ES-I3 (cell line): ENCODE measurements around the gene DRC3.

Source experiments
- H3K36me3 ChIP-seq: 2 replicates; pipeline ENCODE4 v1.6.1; 2013; ENCODE audit warnings: mild to moderate bottlenecking, low read length, control low read depth, moderate library complexity; ENCODE audit not compliant: insufficient read depth
- H3K4me1 ChIP-seq: 2 replicates; pipeline ENCODE4 v1.6.1; 2013; ENCODE audit warnings: mild to moderate bottlenecking, control low read depth, low read length; ENCODE audit not compliant: insufficient read depth
- H3K9ac ChIP-seq: 2 replicates; pipeline ENCODE4 v1.6.1; 2013; ENCODE audit warnings: low read depth, mild to moderate bottlenecking, low read length, moderate library complexity
- H3K9me3 ChIP-seq: 2 replicates; pipeline ENCODE4 v1.6.1; 2013; ENCODE audit warnings: mild to moderate bottlenecking, low read length, moderate library complexity; ENCODE audit not compliant: control insufficient read depth, insufficient read depth

DRC3 gene

GRCh38 chr17:18004345-18004744 is 31.7 kb downstream of the DRC3 start:
- no peaks in the 10 kb centered on the region for H3K36me3 ChIP-seq
- no peaks in the 10 kb centered on the region for H3K9me3 ChIP-seq
- H3K4me1 ChIP-seq: no peaks in the 10 kb centered on the region
- H3K9ac ChIP-seq: no peak overlapping the region

GRCh38 chr17:18004884-18005305 is 32.2 kb downstream of the DRC3 start:
- no peaks in the 10 kb centered on the region for H3K4me1 ChIP-seq
- H3K36me3 ChIP-seq: no peaks in the 10 kb centered on the region
- H3K9me3 ChIP-seq: no peaks in the 10 kb centered on the region
- no peak overlapping the region for H3K9ac ChIP-seq

- Histone ChIP-seq H3K9me3 (no peaks in the 10 kb centered on the region), H3K4me1 (no peaks in the 10 kb centered on the region), H3K9ac (no peak overlapping the region), H3K36me3 (no peaks in the 10 kb centered on the region)
These were observed 32.8 kb downstream of the DRC3 start for GRCh38 chr17:18005496-18005895.

DNA sequence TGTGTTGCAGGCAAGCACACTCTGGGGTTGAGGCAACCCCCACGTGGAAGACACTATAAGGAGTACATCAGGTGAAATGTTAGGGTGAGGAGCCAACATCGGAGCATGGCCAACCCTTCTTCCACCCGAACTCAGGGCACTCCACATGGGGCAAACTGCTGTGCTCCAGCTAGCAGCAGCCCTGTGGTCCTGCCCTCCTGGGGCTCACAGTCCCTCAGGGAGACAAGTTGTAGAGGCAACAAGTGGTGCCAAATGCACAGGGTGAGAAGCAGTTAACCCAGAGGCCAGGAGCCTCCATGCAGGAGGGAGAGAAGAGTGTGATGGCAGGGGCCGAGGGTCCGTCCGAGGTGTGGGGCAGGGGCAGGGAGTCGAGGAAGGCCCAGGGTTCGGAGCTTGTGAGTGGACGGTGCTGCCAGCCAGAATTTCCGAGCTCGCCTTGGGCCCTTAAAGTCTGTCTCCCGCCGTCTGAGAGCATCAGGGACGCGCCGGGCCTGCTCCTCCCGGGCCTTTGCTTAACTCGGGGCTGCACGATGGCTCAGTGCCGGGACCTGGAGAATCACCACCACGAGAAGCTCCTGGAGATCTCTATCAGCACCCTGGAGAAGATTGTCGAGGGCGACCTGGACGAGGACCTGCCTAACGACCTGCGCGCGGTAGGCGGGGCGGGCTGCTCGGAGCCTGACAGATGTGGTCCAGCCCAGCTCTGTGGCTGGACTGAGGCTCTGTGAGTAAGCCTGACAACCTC is 34.0 kb downstream of the DRC3 start:
- H3K9me3 ChIP-seq: no peaks in the 10 kb centered on the region
- no peak overlapping the region for H3K9ac ChIP-seq
- no peaks in the 10 kb centered on the region for H3K36me3 ChIP-seq
- no peaks in the 10 kb centered on the region for H3K4me1 ChIP-seq

GRCh38 chr17:18008496-18009268 is 36.0 kb downstream of the DRC3 start:
- H3K36me3 ChIP-seq: no peaks in the 10 kb centered on the region
- no peaks in the 10 kb centered on the region for H3K9me3 ChIP-seq
- H3K9ac ChIP-seq: no peak overlapping the region
- no peaks in the 10 kb centered on the region for H3K4me1 ChIP-seq

GRCh38 chr17:18009609-18010420 is 37.2 kb downstream of the DRC3 start:
- no peaks in the 10 kb centered on the region for H3K36me3 ChIP-seq
- no peaks in the 10 kb centered on the region for H3K9me3 ChIP-seq
- H3K4me1 ChIP-seq: no peaks in the 10 kb centered on the region

DNA sequence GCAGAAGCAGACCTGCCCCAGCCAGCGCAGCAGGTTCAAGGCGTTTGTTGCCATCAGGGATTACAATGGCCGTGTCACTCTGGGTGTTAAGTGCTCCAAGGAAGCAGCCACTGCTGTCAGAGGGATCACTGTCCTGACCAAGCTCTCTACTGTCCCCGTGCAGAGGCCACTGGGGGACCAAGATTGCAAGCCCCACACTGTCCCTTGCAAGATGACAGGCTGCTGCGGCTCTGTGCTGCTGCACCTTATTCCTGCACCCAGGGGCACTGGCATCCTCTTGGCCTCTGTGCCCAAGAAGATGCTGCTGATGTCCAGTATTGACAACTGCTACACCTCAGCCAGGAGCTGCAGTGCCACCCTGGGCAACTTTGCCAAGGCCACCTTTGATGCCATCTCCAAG is 38.6 kb downstream of the DRC3 start:
- Histone ChIP-seq H3K9me3 (no peaks in the 10 kb centered on the region), H3K9ac (no peak overlapping the region), H3K36me3 (no peaks in the 10 kb centered on the region; the same call in 1 of the 2 replicates), H3K4me1 (no peaks in the 10 kb centered on the region)

More at GRCh38 chr17:18009609-18010420, 37.2 kb downstream of the DRC3 start:
- H3K9ac ChIP-seq: no peak overlapping the region

DNA sequence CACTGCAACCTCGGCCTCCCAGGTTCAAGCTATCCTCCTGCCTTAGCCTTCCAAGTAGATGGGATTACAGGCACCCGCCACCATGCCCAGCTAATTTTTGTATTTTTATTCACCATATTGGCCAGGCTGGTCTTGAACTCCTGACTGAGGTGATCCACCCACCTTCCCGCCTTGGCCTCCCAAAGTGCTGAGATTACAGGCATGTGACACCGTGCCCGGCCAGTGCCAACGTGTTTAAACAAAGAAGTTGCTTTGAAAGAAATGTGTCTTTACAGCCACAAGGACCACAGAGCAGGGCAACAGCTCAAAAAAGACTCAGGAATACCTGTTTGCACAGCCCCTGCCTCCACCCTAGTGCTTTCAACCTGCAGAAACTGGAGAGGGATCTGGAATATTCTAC is 41.3 kb downstream of the DRC3 start:
- Histone ChIP-seq H3K4me1 (no peaks in the 10 kb centered on the region), H3K9me3 (no peaks in the 10 kb centered on the region), H3K36me3 (no peaks in the 10 kb centered on the region; the same call in 1 of the 2 replicates), H3K9ac (no peak overlapping the region)

GRCh38 chr17:18015593-18015992 is 42.9 kb downstream of the DRC3 start:
- Histone ChIP-seq H3K9ac (no peak overlapping the region), H3K4me1 (no peaks in the 10 kb centered on the region), H3K36me3 (no peaks in the 10 kb centered on the region; the same call in 1 of the 2 replicates), H3K9me3 (no peaks in the 10 kb centered on the region)

DNA sequence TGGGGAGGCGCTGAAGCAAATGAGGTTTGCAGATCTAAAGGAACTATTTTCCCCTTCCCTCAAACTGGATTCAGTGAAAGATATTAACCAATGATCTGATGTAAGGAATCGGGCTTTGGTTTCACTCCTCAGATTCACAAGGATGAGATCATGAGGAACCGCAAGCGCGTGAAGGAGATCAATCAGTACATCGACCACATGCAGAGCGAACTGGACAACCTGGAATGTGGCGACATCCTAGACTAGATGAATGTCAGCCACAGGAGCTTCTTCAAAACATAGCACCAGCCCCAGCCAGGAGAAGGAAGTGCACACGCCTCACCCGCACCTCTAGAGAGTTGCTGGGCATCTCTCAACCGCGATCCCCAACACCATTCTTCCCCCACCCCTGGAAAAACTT is 43.8 kb downstream of the DRC3 start:
- H3K4me1 ChIP-seq: no peaks in the 10 kb centered on the region

GRCh38 chr17:18017958-18018357 is 45.3 kb downstream of the DRC3 start:
- H3K9ac ChIP-seq: no peak overlapping the region
- H3K4me1 ChIP-seq: no peaks in the 10 kb centered on the region
- no peaks in the 10 kb centered on the region for H3K9me3 ChIP-seq
- H3K36me3 ChIP-seq: no peaks in the 10 kb centered on the region; the same call in 1 of the 2 replicates

More for the DNA sequence above, 43.8 kb downstream of the DRC3 start:
- Histone ChIP-seq H3K9ac (no peak overlapping the region), H3K36me3 (no peaks in the 10 kb centered on the region; the same call in 1 of the 2 replicates), H3K9me3 (no peaks in the 10 kb centered on the region)

DNA sequence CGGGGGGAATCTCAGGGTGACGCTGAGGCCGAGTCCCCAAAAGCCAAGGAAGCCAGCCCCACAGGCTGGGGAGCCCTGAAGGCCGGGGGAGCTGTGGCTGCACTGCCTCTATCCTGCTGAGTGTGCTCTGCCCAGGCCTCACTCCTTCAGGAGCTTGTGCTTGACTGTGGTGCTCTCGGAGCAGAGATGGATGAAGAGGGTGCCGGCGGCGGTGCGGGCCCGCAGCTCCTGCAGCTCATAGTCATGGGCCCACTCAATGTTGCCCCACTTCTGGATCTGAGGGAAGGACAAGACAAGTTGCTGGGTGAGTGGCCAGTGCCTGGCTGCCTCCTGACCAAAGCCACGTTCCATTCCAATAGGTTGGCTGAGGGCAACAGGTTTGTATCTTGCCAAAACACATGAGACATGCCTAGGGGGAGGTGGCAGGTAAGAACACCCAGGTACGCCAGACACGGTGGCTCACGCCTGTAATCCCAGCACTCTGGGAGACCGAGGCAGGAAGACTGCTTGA is 45.8 kb downstream of the DRC3 start:
- H3K4me1 ChIP-seq: no peaks in the 10 kb centered on the region
- no peaks in the 10 kb centered on the region for H3K9me3 ChIP-seq
- H3K9ac ChIP-seq: no peak overlapping the region
- no peaks in the 10 kb centered on the region; the same call in 1 of the 2 replicates for H3K36me3 ChIP-seq

DNA sequence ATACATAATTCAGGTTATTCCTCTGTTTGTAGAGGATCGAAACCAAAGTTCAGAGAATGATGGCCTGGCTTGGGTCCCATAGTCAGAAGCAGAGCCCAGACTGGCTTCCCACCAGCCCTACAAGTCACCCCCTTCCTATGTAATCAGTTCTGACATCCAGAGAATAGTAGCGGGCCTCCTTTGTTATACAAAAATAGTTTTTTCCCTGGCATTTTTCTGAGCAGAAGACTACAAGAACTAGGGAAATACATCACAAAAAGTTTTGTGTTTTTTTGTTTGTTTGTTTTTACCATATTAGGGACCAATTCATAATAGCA is 47.1 kb downstream of the DRC3 start:
- Histone ChIP-seq H3K36me3 (no peaks in the 10 kb centered on the region; the same call in 1 of the 2 replicates), H3K9me3 (no peaks in the 10 kb centered on the region), H3K9ac (no peak overlapping the region), H3K4me1 (no peaks in the 10 kb centered on the region)

DNA sequence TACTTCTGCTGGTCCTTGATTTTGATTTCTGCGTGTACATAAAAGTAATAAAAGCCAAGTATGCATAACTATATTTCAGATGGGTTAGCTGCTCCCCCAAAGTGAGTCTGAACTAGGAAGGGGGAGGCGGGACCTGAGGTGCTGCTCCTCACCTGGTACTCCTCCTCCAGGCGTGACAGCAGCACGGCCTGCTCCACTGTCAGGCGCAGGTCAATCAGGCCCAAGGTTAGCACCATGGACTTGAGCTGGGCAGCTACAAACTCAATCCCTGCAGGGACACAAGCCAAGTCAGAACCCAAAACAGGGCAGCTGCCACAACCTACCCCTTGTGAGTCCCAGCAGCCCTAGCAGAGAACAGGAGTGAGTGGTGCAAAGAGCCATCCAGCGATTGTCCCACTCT is 48.3 kb downstream of the DRC3 start:
- Histone ChIP-seq H3K9me3 (no peaks in the 10 kb centered on the region), H3K36me3 (no peaks in the 10 kb centered on the region), H3K4me1 (no peaks in the 10 kb centered on the region)

More for the DNA sequence above, 48.3 kb downstream of the DRC3 start:
- H3K9ac ChIP-seq: no peak overlapping the region
